ENCODE results near the gene MYOCD.

GRCh38 chr17:12637745-12638651, 27.7 kb upstream of the MYOCD start:
- no peak for TF ChIP-seq CTCF (IDR thresholded peaks at IDR 0.05)
- TF ChIP-seq POLR2AphosphoS5 (IDR thresholded peaks at IDR 0.05; ENCODE audit: low read depth, low read length), result no peak
- no peak for TF ChIP-seq SIN3A (IDR thresholded peaks at IDR 0.05; ENCODE audit: borderline replicate concordance, insufficient read depth, low read depth, low read length)

Measured in Panc1 (cell line).